SK-N-MC (cell line): ENCODE data around the gene NRG4.

ENCODE experiments used
- EZH2 ChIP-seq: fragments of 200-600 bp; sonication (generic); IDR thresholded peaks from one replicate; pipeline ENCODE4 v1.6.1; 2017; ENCODE audit warnings: antibody characterized with exemption
- POLR2AphosphoS5 ChIP-seq: IDR thresholded peaks from 2 replicates; pipeline ENCODE4 v1.6.1; 2012; ENCODE audit warnings: mild to moderate bottlenecking, low read depth, low read length, borderline replicate concordance

GRCh38 chr15:75891895-75892294 is 120.3 kb downstream of the NRG4 start:
- no peak for TF ChIP-seq POLR2AphosphoS5
- no peak for TF ChIP-seq EZH2
